HG03097 (cell line): ENCODE data around the gene UIMC1.
A peak's percentile ranks its signal among the peaks of the same experiment; 100 is the strongest.
"Not testable (repeated sequence)": the region's sequence is repeated elsewhere in the genome, so short reads cannot be mapped to it uniquely, and the experiment has no call there.

Experiments
- ATAC-seq: cut with Tn5 transposase; IDR thresholded peaks from one replicate; pipeline ENCODE4 v1.9.1; 2021; ENCODE audit not compliant: unreplicated experiment, low FRiP score

Gene UIMC1

DNA sequence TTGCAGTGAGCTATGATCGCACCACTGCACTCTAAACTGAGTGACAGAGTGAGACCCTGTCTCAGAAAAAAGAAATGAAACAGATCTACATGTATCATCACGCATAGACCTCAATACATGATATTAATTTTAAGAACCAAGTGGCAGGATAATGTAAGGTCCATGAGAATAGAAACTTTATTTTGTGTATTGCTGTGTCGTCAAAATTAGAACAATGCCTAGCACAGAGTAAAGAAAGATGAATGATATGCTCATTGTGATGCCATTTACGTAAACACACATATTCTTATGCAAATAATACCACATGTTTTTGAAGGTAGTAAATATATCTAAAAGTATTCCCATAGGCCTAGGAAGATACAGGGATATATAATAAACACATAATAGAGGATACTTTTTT lies 3.6 kb upstream of the UIMC1 start:
- ATAC-seq: no peak

DNA sequence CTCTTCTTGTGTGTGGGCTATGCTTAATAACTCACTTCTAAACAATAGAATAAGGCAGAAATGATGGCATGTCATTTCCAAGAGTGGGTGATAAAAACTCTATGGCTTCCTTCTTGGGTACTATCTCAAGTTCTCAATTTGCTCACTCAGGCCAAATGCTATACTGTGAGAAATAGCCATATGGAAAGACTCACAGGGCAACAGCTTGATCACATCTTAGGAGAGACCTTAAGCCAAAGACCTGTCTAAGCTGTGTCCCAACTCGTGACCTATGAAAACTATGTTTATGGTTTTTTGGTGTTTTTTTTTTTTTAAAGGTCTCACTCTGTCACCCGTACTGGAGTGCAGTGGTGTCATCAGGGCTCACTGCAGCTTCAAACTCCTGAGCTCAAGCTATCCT lies 2.1 kb upstream of the UIMC1 start:
- ATAC-seq: no peak

GRCh38 chr5:177005619-177006264 lies 837 bp downstream of the UIMC1 start:
- peak; percentile 37 for ATAC-seq

GRCh38 chr5:177004961-177005360 lies 1.6 kb downstream of the UIMC1 start:
- ATAC-seq: no peak

DNA sequence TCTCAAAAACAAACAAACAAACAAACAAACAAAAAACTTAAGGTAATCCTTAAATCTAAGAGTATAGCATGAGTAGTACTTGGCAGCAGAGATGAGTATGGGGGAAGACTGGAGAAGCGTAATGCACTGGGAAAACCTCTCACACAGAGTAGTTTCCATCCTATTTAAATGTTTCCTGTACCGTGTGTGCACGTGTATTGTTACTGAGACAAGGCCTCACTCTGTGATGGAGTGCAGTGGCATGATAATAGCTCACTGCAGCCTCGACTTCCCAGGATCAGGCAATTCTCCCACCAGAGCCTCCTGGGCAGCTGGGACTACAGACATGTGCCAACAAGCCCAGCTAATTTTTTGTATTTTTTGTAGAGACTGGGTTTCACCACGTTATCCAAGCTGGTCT lies 2.9 kb downstream of the UIMC1 start:
- ATAC-seq: no peak

DNA sequence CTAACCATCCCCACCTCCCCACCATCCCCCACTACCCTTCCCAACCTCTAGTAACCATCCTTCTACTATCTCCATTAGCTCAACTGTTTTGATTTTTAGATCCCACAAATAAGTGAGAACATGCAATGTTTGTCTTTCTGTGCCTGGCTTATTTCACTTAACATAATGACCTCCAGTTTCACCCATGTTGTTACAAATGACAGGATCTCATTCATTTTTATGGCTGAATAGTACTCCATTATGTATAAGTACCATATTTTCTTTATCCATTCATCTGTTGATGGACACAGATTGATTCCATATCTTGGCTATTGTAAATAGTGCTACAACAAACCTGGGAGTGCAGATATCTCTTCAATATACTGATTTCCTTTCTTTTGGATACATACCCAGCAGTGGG lies 7.1 kb downstream of the UIMC1 start:
- ATAC-seq: not testable (repeated sequence)

GRCh38 chr5:176998828-176999227 lies 7.8 kb downstream of the UIMC1 start:
- ATAC-seq: no peak

DNA sequence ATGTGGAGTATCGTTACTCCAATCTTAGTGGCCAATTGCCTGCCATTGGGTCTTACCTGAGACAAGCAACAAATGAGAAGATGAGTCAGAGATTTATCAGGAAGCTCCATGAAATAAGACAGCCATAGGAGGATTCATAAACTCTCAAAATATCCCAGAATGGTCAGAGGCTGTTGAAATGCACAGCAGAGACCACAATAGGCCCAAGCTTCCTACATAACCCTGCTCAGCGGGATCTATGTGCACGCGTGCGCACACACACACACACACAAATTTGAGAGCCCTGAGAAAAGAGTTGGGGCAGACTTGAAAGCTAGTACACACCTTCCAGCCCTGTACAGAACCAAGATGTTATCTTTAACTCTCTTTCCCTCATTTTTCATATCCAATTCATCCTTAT lies 9.8 kb downstream of the UIMC1 start:
- ATAC-seq: no peak

GRCh38 chr5:176995896-176996767 lies 10.4 kb downstream of the UIMC1 start:
- ATAC-seq: no peak

DNA sequence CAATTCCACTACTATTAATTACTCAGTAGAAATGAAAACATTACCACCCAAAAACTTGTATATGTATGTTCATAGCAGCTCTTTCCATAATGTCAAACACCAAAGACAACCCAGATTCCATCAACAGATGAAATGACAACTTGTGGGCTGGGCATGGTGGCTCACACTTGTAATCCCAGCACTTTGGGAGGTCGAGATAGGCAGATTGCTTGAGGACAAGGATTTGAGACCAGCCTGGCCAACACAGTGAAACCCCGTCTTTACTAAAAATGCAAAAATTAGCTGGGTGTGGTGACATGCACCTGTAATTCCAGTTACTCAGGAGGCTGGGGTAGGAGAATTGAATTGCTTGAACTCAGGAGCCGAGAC lies 11.5 kb downstream of the UIMC1 start:
- ATAC-seq: no peak

DNA sequence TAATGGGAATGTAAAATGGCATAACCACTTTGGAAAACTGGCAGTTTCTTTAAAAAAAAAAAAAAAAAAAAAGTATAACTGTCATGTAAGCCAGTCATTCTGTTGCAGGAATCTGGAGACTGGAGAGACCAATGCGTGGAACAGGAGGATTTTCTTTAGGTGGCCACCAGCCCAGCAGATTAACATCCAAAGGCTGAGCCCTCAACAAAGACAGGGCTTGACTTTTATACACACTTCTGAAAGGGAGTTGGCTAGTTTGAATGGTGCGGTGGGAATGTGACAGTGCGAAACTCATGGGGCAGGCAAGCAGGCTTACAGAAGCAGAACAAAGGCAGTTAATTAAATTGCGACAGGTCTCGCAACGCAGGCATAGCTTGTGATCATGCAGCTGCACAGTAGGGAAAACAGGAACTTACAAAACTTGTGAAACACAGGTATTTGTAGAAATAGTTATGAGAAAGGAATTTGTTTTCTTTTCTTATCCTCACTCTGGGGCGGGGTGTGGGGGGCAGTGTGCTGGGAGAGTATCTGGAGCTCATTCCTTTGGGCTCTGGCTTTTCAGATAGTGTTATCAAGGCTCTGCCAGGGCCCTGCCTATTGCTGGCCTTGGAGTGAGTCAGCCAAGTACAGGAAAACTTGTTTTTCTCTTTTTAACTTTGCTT lies 12.0 kb downstream of the UIMC1 start:
- no peak for ATAC-seq

- not testable (repeated sequence) for ATAC-seq
These were observed 13.5 kb downstream of the UIMC1 start for GRCh38 chr5:176993081-176993480.

GRCh38 chr5:176987583-176987982 lies 19.0 kb downstream of the UIMC1 start:
- no peak for ATAC-seq

DNA sequence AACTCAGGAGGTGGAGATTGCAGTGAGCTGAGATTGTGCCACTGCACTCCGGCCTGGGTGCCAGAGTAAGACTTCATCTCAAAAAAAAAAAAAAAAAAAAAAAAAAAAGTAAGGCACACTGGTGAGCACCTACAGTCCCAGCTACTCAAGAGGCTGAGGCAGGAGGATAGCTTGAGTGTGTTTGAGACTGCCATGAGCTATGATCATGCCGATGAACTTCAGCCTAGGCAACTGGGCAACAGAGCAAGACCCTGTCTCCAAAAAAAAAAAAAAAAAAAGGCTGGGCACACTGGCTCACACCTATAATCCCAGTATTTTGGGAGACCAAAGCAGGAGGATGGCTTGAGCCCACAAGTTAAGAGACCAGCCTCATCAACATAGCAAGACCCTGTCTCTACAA lies 20.3 kb downstream of the UIMC1 start:
- no peak for ATAC-seq

GRCh38 chr5:176985516-176985915 lies 21.1 kb downstream of the UIMC1 start:
- peak; percentile 69 for ATAC-seq

DNA sequence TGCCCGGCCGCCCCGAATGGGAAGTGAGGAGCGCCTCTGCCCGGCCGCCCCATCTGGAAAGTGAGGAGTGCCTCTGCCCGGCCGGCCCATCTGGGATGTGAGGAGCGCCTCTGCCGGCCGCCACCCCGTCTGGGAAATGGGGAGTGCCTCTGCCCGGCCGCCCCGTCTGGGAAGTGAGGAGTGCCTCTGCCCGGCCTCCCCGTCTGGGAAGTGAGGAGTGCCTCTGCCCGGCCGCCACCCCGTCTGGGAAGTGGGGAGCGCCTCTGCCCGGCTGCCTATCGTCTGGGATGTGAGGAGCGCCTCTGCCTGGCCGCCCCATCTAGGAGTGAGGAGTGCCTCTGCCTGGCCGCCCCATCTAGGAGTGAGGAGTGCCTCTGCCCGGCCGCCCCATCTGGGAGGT lies 22.4 kb downstream of the UIMC1 start:
- not testable (repeated sequence) for ATAC-seq

GRCh38 chr5:176983593-176983992 lies 23.0 kb downstream of the UIMC1 start:
- ATAC-seq: not testable (repeated sequence)

DNA sequence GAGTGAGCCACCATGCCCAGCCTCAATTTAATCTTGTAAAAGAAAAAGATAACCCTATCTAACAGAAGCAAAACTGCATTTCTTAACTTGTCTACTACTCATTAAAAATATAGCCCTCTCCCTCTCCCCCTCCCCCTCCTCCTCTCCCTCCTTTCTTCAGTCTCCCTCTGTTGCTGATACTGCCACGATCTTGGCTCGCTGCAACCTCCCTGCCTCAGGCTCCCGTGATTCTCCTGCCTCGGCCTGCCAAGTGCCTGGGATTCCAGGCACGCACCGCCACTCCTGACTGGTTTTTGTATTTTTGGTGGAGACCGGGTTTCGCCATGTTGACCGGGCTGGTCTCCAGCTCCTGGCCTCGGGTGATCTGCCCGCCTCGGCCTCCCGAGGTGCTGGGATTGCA lies 23.5 kb downstream of the UIMC1 start:
- not testable (repeated sequence) for ATAC-seq

GRCh38 chr5:176980818-176981217 lies 25.8 kb downstream of the UIMC1 start:
- no peak for ATAC-seq

GRCh38 chr5:176979669-176980068 lies 26.9 kb downstream of the UIMC1 start:
- ATAC-seq: no peak

- no peak for ATAC-seq
These were observed 40.9 kb downstream of the UIMC1 start for GRCh38 chr5:176965633-176966032.

DNA sequence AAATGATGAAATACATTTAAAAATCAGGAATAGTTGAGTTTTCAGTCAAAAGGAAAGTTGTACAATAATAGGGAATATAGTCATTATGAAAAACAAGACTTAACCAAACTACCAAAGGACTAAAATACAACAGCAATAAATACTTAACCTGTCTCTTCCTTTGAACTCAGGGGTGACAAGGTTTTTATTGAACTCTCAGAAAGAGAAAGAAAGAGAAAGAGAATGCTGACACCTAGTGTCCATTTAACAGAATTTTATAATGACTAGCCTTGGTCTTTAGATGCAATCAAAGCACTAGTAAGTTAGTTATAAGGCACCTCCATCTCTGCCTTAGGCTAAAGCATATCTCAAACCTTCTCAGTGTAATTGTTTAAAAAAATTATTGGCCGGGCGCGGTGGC lies 47.5 kb downstream of the UIMC1 start:
- peak; percentile 52 for ATAC-seq
